Activated effector memory CD4-positive, alpha-beta T cell treated with anti-CD3 and anti-CD28 coated beads, Interleukin-2, amount 50 U/mL, for 16 hours (primary cell): ENCODE results near the gene WIF1.

Experiments
- DNase-seq: peaks from one replicate; pipeline ENCODE4 v3.0.0-alpha.2; 2020

Gene WIF1

DNA sequence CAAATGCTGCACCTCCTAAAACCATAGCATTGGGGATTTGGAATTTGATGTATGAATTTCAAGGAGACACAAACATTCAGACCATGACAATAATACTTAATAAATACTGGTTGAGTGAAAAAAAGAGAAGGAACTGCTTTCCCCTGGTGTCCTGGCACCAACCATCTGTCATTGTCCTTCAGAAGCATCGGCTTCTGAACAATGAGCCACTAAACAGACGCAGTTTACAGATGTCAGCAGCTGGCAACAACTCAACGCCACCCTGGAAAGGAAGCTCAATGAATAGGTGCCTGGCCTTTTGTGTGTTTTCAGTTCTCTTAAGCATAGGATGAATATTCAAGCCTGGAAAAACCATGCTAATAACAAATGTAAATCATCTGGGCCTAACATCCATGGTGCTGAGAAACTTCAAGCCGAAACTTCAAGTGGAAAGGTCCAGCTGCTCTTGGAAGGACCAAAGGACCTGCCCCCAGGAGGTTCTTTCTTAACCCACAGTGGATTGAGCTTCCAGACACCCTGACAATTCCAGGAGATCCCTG, 101.3 kb downstream of the WIF1 start:
- DNase-seq = no peak

- no peak for DNase-seq
Measured at GRCh38 chr12:65016881-65017650, 104.0 kb downstream of the WIF1 start.

- DNase-seq = no peak
Measured at GRCh38 chr12:65015850-65016249, 105.3 kb downstream of the WIF1 start.

- no peak for DNase-seq
Measured at GRCh38 chr12:65014504-65015271, 106.4 kb downstream of the WIF1 start.

GRCh38 chr12:65010437-65010836, 110.7 kb downstream of the WIF1 start:
- DNase-seq = no peak

GRCh38 chr12:65005716-65006115, 115.4 kb downstream of the WIF1 start:
- DNase-seq = no peak

DNA sequence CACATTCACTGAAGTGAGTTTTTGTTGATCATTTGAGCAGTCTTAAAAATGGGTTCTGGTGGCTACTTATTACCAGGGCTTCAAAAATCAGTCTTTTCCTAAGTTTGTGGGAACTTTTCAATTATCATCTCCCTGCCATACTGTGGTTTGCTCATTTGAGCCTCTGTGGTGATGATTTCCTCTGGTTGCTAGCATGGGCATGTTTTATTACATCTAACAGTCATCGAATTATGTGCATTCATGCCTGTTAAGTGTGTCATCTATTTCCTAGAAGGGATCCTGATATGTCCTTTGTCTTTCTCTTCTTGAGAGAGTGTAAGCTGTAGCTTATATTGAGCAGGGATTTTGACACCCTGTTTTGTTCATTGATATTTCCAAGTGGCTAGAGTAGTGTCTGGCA, 116.8 kb downstream of the WIF1 start:
- DNase-seq = no peak
